HG03196 (cell line): ENCODE data around the gene SNCB.

Experiments
- ATAC-seq: cut with Tn5 transposase; IDR thresholded peaks from one replicate; pipeline ENCODE4 v1.9.1; 2021; ENCODE audit not compliant: unreplicated experiment

SNCB gene

GRCh38 chr5:176625966-176626875 lies 4.1 kb downstream of the SNCB start:
- ATAC-seq, result no peak

- no peak for ATAC-seq
These were observed 4.8 kb downstream of the SNCB start for GRCh38 chr5:176625512-176625911.

GRCh38 chr5:176624938-176625337 lies 5.4 kb downstream of the SNCB start:
- ATAC-seq, result no peak

GRCh38 chr5:176624142-176624541 lies 6.2 kb downstream of the SNCB start:
- ATAC-seq, result no peak

- ATAC-seq, result no peak
These were observed 8.7 kb downstream of the SNCB start for GRCh38 chr5:176621661-176622079.

- ATAC-seq, result no peak
These were observed 9.9 kb downstream of the SNCB start for GRCh38 chr5:176620333-176620981.

GRCh38 chr5:176619569-176620332 lies 10.6 kb downstream of the SNCB start:
- ATAC-seq, result no peak

GRCh38 chr5:176619203-176619568 lies 11.1 kb downstream of the SNCB start:
- peak; percentile 77 for ATAC-seq

- ATAC-seq, result no peak
These were observed 11.6 kb downstream of the SNCB start for GRCh38 chr5:176618783-176619182.

- no peak for ATAC-seq
These were observed 13.8 kb downstream of the SNCB start for GRCh38 chr5:176616511-176616910.

GRCh38 chr5:176614805-176615478 lies 15.4 kb downstream of the SNCB start:
- ATAC-seq, result no peak

- ATAC-seq, result no peak
These were observed 17.5 kb downstream of the SNCB start for GRCh38 chr5:176612855-176613254.

- no peak for ATAC-seq
These were observed 18.3 kb downstream of the SNCB start for GRCh38 chr5:176612008-176612407.

GRCh38 chr5:176611435-176611834 lies 18.9 kb downstream of the SNCB start:
- no peak for ATAC-seq

- no peak for ATAC-seq
These were observed 19.9 kb downstream of the SNCB start for GRCh38 chr5:176610435-176610773.

GRCh38 chr5:176609724-176610434 lies 20.5 kb downstream of the SNCB start, which contains the start of gene GPRIN1:
GPRIN1 (minus strand) TSS chr5:176610156; CDS start chr5:176599834, 10,322 bp downstream.
- peak; percentile 67 for ATAC-seq

- peak; percentile 23 for ATAC-seq
These were observed 21.2 kb downstream of the SNCB start for GRCh38 chr5:176608937-176609723.

GRCh38 chr5:176608142-176608705 lies 22.1 kb downstream of the SNCB start:
- no peak for ATAC-seq

GRCh38 chr5:176606875-176607274 lies 23.5 kb downstream of the SNCB start:
- ATAC-seq, result no peak
